Body of pancreas (tissue), 4 donors: ENCODE data around the gene TBC1D22B.
"Not testable (repeated sequence)": the region's sequence is repeated elsewhere in the genome, so short reads cannot be mapped to it uniquely, and the experiment has no call there.

Experiments used
- CTCF ChIP-seq, 7 experiments: fragments of 450-650 bp in 4 of 7; fragments of 200-600 bp in 3 of 7; sonication (generic) in 3 of 7; IDR thresholded peaks; one replicate each; pipeline ENCODE4 v1.5.1; 2016 to 2019; ENCODE audit warnings: antibody characterized with exemption in 7 of 7
- POLR2A ChIP-seq, 3 donors: fragments of 450-650 bp; IDR thresholded peaks; one replicate each; pipeline ENCODE4 v1.6.1; 2016; ENCODE audit warnings: antibody characterized with exemption in 3 of 3, mild to moderate bottlenecking in 2 of 3

GRCh38 chr6:37330345-37330744 is 72.8 kb downstream of the TBC1D22B start:
- not testable (repeated sequence) for TF ChIP-seq CTCF, POLR2A (IDR thresholded peaks at IDR 0.05)
